Stimulated activated naive B cell treated with anti-CD40 and anti-IgM and Interleukin-4, amounts not matched to agents 10 μg/mL and 1 μg/mL and 100 μg/mL, for 72 hours (primary cell): ENCODE measurements around the gene PRRX1.

ENCODE experiments used
- ATAC-seq, 2 donors: fragments of 150-1000 bp; cut with Tn5 transposase; replicated peaks; 2 replicates each; pipeline ENCODE4 v1.10.0; 2021; ENCODE audit warnings: moderate library complexity in 1 of 2
- DNase-seq: peaks from one replicate; pipeline ENCODE4 v3.0.0; 2021
- H3K27ac Mint-ChIP-seq: one replicate; pipeline ENCODE4 v1.8.0; 2022; ENCODE audit warnings: mild to moderate bottlenecking, mixed read lengths
- H3K27me3 Mint-ChIP-seq, 2 donors: one replicate each; pipeline ENCODE4 v1.8.0; 2022; ENCODE audit warnings: mixed read lengths in 2 of 2
- H3K36me3 Mint-ChIP-seq, 2 donors: one replicate each; pipeline ENCODE4 v1.8.0; 2022; ENCODE audit warnings: mixed read lengths in 2 of 2, mild to moderate bottlenecking in 1 of 2
- H3K4me1 Mint-ChIP-seq, 2 donors: one replicate each; pipeline ENCODE4 v1.8.0; 2022; ENCODE audit warnings: mixed read lengths in 2 of 2, mild to moderate bottlenecking in 1 of 2
- H3K4me3 Mint-ChIP-seq, 2 donors: one replicate each; pipeline ENCODE4 v1.8.0; 2022; ENCODE audit warnings: mild to moderate bottlenecking in 2 of 2, mixed read lengths in 2 of 2, moderate library complexity in 1 of 2
- H3K9me3 Mint-ChIP-seq, 2 donors: one replicate each; pipeline ENCODE4 v1.8.0; 2022; ENCODE audit warnings: mixed read lengths in 2 of 2, mild to moderate bottlenecking in 1 of 2

The PRRX1 gene

GRCh38 chr1:170692866-170693575 lies 29.1 kb downstream of the PRRX1 start:
- no peak overlapping the region for H3K4me3 Mint-ChIP-seq
- ATAC-seq (no peak), DNase-seq (no peak)
- H3K27me3 Mint-ChIP-seq: peaks cover 3 to 24% of the 10 kb centered on the region in 2 donors
- no peaks in the 10 kb centered on the region for H3K9me3 Mint-ChIP-seq
- H3K4me1 Mint-ChIP-seq: no peaks in the 10 kb centered on the region
- no peaks in the 10 kb centered on the region for H3K36me3 Mint-ChIP-seq
- H3K27ac Mint-ChIP-seq: no peak overlapping the region

- Mint-ChIP-seq H3K9me3 (no peaks in the 10 kb centered on the region), H3K27me3 (peaks cover 3 to 30% of the 10 kb centered on the region in 2 donors), H3K4me1 (no peaks in the 10 kb centered on the region), H3K27ac (no peak overlapping the region), H3K4me3 (no peak overlapping the region), H3K36me3 (no peaks in the 10 kb centered on the region)
- no peak for ATAC-seq
- no peak for DNase-seq
Measured at GRCh38 chr1:170694172-170694926, 30.4 kb downstream of the PRRX1 start.

DNA sequence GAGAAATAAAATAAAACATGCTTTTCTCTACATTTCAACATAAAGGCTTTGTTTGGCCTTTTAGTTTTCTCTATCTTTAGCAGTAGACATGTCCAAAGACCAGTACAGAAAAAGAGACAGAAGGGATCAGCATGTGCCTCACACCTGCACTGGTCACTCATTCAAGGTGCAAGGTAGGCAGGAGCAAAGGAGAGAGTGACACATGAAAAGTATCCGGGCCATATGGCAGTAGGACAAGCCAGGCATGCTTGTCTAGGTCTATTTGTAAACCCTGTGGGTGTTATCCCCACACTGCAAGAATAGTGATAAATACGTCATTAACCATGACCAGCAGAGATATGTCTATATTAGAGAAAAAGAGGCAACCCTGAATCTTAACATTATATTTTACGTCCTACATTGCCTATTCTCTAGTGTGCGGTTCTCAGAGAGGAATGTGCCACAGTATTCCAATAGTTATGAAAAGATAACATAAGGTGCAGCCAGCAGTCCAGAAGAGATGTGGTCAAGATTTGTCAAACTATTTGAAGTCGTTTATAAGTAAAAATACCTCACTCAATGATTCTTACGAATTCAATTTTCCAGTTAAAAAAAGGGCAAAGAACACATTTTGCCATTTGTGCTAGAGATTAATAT lies 32.1 kb downstream of the PRRX1 start:
- no peak for DNase-seq
- Mint-ChIP-seq H3K9me3 (no peaks in the 10 kb centered on the region), H3K36me3 (no peaks in the 10 kb centered on the region), H3K27ac (no peak overlapping the region), H3K27me3 (peaks cover 3 to 35% of the 10 kb centered on the region in 2 donors), H3K4me3 (no peak overlapping the region), H3K4me1 (no peaks in the 10 kb centered on the region)
- no peak for ATAC-seq

GRCh38 chr1:170696591-170697290 lies 32.8 kb downstream of the PRRX1 start:
- DNase-seq: no peak
- H3K27ac Mint-ChIP-seq: no peak overlapping the region
- ATAC-seq: no peak
- peaks cover under 1 to 30% of the 10 kb centered on the region in 2 donors for H3K27me3 Mint-ChIP-seq
- no peaks in the 10 kb centered on the region for H3K4me1 Mint-ChIP-seq
- no peak overlapping the region for H3K4me3 Mint-ChIP-seq
- no peaks in the 10 kb centered on the region for H3K36me3 Mint-ChIP-seq
- H3K9me3 Mint-ChIP-seq: no peaks in the 10 kb centered on the region

- Mint-ChIP-seq H3K27ac (no peak overlapping the region), H3K27me3 (peaks cover 0 to 28% of the 10 kb centered on the region in 2 donors), H3K4me1 (no peaks in the 10 kb centered on the region), H3K4me3 (no peak overlapping the region), H3K9me3 (no peaks in the 10 kb centered on the region), H3K36me3 (no peaks in the 10 kb centered on the region)
- ATAC-seq: no peak
- DNase-seq: no peak
Measured at GRCh38 chr1:170697316-170697715, 33.4 kb downstream of the PRRX1 start.

DNA sequence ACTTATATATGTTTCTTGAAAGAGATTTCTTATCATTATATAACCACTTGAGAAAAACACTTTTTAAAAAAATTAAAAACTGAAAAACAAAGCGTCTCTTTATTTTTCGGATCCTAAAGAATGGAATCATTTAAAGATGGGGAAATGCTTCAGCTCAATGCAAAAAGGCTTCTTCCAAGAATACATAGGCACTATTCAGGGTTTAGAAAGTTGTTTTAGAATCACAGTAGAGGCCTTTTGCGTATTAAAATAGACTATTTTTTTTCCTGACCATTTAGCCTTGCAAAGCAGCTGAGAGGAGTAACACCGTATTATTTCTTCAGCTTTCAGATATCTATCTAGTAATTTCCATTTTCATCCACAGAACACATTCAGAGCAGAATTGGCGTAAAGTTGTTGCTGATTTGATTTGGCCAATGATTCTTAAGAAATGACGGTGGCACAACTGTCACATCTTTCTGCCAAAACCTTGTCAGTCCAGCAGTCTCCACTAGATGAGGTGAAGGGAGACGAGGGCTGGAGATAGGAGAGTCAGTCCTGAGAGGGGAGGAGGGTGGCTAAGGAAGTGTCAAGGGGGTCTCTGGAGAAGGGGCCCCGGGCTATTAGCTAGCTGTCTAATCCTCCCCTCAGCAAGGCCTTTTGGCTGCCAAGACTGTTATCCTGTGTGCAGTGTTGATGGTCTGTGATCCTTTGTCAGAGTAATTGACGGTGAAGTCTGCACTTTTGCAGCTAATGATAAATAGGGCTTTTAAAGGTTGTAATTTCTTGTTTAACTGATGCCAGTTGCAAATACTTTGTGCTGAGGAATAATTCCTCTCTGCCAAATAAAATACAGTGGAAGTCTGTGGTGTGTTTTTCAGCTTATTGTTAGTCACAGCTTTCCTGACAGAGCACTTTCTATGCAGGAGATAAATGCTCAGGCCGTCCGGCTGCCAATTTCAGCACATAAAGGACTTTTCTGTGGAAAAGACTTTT lies 34.7 kb downstream of the PRRX1 start:
- ATAC-seq: no peak
- no peaks in the 10 kb centered on the region for H3K4me1 Mint-ChIP-seq

DNA sequence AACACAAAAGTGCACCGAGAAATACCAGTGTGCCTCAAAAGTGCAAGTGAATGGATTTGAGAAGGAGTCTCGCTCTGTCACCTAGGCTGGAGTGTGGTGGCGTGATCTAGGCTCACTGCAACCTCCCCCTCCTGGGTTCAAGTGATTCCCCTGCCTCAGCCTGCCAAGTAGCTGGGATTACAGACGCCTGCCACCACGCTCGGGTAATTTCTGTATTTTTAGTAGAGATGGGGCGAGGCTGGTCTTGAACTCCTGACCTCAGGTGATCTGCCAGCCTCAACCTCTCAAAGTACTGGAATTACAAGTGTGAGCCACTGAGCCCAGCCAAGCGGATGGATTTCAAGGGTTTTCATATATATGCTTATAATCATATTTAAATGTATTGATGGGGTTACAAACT lies 35.8 kb downstream of the PRRX1 start:
- no peaks in the 10 kb centered on the region for H3K4me1 Mint-ChIP-seq
- H3K4me3 Mint-ChIP-seq: no peak overlapping the region
- H3K9me3 Mint-ChIP-seq: no peaks in the 10 kb centered on the region
- DNase-seq (no peak), ATAC-seq (no peak)
- peaks cover 4 to 17% of the 10 kb centered on the region in 2 donors for H3K27me3 Mint-ChIP-seq
- H3K36me3 Mint-ChIP-seq: no peaks in the 10 kb centered on the region
- H3K27ac Mint-ChIP-seq: no peak overlapping the region

More for the DNA sequence above, 34.7 kb downstream of the PRRX1 start:
- no peak overlapping the region for H3K27ac Mint-ChIP-seq
- no peaks in the 10 kb centered on the region for H3K36me3 Mint-ChIP-seq
- no peak for DNase-seq
- no peak overlapping the region for H3K4me3 Mint-ChIP-seq
- H3K9me3 Mint-ChIP-seq: no peaks in the 10 kb centered on the region
- peaks cover under 1 to 17% of the 10 kb centered on the region in 2 donors for H3K27me3 Mint-ChIP-seq

DNA sequence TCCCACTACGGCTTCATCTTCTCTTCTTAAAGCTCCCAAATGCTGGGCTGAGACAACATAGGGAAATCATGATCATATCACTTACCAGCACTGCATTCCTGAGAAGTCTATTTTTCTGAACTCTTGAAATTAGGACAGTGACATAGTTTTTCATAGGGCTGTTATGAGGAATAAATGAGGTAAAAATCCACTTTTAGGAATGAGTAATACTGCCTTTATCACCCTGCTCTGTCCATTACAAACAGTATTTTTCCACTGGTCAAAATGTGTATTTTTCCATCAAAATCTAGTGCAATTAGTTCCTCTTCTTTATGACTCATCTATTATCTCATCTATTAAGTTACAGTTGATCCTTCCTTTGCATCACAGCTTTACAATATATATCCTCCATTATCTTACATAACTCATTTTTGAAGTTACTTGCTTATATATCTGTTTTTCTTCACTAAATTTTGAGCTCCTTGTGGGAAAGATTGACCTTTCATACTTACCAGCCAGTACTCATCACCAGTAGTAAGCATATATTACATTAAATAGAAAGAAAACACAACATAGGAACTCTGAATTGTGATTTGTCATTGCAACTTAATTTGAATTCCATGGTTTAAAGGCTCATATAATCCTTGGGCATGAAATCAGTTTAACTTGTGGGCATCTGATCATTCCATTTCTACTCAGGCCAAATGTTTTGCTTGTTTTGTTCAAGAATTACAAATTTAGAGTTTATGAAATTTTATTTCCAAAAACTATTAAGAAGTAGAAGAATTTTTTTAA lies 37.1 kb downstream of the PRRX1 start:
- H3K36me3 Mint-ChIP-seq: no peaks in the 10 kb centered on the region
- no peak for ATAC-seq
- no peaks in the 10 kb centered on the region for H3K9me3 Mint-ChIP-seq
- H3K27ac Mint-ChIP-seq: no peak overlapping the region
- peaks cover 4 to 11% of the 10 kb centered on the region in 2 donors for H3K27me3 Mint-ChIP-seq
- DNase-seq: no peak
- no peak overlapping the region for H3K4me3 Mint-ChIP-seq
- H3K4me1 Mint-ChIP-seq: no peaks in the 10 kb centered on the region

DNA sequence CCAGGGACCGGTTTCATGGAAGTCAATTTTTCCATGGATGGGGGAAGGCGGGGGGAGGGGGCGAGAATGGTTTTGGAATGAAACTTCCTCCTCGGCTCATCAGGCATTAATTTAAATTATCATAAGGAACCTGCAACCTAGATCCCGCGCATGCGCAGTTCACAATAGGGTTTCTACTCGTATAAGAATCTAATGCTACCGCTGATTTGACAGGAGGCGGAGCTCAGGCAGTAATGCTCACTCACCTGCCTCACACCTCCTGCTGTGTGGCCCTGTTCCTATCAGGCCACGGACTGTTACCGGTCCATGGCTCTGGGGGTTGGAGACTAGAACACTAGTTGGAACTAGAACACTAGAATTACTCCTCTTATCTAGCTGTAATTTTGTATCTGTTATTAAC lies 38.0 kb downstream of the PRRX1 start:
- H3K9me3 Mint-ChIP-seq: no peaks in the 10 kb centered on the region
- peaks cover 4 to 11% of the 10 kb centered on the region in 2 donors for H3K27me3 Mint-ChIP-seq
- DNase-seq (no peak), ATAC-seq (no peak)
- no peaks in the 10 kb centered on the region for H3K4me1 Mint-ChIP-seq
- no peaks in the 10 kb centered on the region for H3K36me3 Mint-ChIP-seq
- H3K4me3 Mint-ChIP-seq: no peak overlapping the region
- H3K27ac Mint-ChIP-seq: no peak overlapping the region

GRCh38 chr1:170703591-170703990 lies 39.7 kb downstream of the PRRX1 start:
- no peaks in the 10 kb centered on the region for H3K36me3 Mint-ChIP-seq
- no peaks in the 10 kb centered on the region for H3K4me1 Mint-ChIP-seq
- H3K4me3 Mint-ChIP-seq: no peak overlapping the region
- H3K9me3 Mint-ChIP-seq: no peaks in the 10 kb centered on the region
- ATAC-seq (no peak), DNase-seq (no peak)
- H3K27me3 Mint-ChIP-seq: peaks cover 4 to 8% of the 10 kb centered on the region in 2 donors
- no peak overlapping the region for H3K27ac Mint-ChIP-seq

GRCh38 chr1:170704256-170704655 lies 40.3 kb downstream of the PRRX1 start:
- Mint-ChIP-seq H3K27ac (no peak overlapping the region), H3K27me3 (peaks cover 4 to 6% of the 10 kb centered on the region in 2 donors), H3K36me3 (no peaks in the 10 kb centered on the region), H3K4me3 (no peak overlapping the region), H3K9me3 (no peaks in the 10 kb centered on the region), H3K4me1 (no peaks in the 10 kb centered on the region)
- ATAC-seq (no peak), DNase-seq (no peak)

DNA sequence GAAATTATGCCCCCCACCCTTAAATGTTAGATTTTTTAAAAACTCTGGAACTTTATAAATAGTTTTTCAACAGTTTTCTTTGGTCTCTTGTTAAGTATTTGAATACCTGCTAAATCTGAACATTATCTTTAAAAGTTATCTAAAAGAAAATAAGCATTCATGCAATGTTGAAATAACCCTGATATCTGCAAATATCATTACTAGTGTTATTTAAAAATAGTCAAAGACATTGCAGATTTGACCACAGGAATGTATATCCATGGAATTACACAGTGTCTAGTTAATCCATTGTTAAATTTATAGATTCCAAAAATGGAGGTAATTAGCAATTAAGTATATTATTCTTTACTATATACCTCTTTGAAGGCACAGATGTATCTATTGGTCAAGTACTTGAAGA lies 42.0 kb downstream of the PRRX1 start:
- Mint-ChIP-seq H3K4me1 (no peaks in the 10 kb centered on the region), H3K4me3 (no peak overlapping the region), H3K9me3 (no peaks in the 10 kb centered on the region), H3K27ac (no peak overlapping the region), H3K36me3 (no peaks in the 10 kb centered on the region), H3K27me3 (peaks cover 0 to 4% of the 10 kb centered on the region in 2 donors)
- DNase-seq: no peak
- ATAC-seq: no peak

DNA sequence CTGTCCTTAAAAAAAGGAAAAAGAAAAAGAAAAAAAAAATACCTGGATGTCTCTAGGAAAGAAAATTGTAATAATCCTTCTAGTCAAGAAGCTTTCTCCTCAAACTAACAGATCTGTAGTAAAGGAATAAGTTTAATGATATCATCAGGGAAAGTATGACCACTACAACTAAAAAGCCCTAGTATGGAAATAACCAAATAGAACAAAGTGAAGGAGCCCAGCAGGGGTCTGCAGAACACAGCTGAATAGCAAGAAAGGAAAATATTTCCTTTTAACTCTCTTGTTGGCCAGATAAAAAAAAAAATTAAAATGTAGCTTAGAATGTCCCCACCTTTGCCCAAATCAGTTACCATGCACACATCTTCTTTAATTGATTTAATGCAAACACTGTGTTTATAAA lies 43.2 kb downstream of the PRRX1 start:
- no peak overlapping the region for H3K4me3 Mint-ChIP-seq
- H3K27ac Mint-ChIP-seq: no peak overlapping the region
- H3K27me3 Mint-ChIP-seq: peaks cover 0 to 4% of the 10 kb centered on the region in 2 donors
- DNase-seq (no peak), ATAC-seq (no peak)
- H3K9me3 Mint-ChIP-seq: no peaks in the 10 kb centered on the region
- no peaks in the 10 kb centered on the region for H3K4me1 Mint-ChIP-seq
- no peaks in the 10 kb centered on the region for H3K36me3 Mint-ChIP-seq
